ENCODE measurements around the gene RPGR.

The RPGR gene

DNA sequence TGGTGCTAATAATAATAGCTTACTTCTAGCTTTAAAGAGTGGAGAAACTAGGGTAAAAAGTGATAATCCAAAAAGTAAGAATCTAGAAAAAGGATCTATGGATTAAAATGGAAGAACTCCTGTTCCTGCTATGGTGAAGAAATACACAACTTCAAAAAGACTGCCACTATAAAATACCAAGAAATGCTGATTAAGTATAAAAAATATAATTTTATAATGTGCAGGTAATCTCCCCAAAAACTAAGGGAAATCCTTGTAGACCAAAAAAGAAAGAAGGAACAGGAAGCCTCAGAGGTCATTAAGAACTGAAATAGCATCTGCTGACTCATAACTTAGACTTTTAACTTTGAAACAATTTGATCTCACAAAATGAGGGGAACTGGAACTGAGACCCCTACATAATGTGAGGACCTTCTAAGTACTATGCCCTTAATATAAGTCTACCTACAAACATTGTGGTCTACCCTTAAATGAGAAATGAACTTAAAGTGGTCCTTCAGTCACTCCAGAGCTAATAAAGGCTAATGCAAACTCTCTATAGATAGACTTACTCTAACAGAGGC, 56.1 kb downstream of the RPGR start:
- no peak overlapping the region for H3K27ac ChIP-seq

DNA sequence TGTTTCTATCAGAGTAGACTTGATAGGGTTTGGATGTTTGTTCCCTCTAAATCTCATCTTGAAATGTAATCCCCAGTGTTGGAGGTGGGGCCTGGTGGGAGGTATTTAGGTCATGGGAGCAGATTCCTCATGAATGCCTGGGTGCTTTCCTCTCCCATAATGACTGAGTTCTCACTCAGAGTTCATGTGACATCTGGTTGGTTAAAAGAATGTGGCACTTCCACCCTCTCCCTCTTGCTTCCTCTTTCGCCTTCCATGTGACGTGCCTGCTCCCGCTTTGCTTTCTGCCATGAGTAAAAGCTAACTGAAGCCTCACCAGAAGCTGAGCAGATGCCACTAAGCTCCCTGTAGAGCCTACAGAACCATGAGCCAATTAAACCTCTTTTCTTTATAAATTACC, 59.3 kb downstream of the RPGR start:
- TF ChIP-seq, protein P1, sequence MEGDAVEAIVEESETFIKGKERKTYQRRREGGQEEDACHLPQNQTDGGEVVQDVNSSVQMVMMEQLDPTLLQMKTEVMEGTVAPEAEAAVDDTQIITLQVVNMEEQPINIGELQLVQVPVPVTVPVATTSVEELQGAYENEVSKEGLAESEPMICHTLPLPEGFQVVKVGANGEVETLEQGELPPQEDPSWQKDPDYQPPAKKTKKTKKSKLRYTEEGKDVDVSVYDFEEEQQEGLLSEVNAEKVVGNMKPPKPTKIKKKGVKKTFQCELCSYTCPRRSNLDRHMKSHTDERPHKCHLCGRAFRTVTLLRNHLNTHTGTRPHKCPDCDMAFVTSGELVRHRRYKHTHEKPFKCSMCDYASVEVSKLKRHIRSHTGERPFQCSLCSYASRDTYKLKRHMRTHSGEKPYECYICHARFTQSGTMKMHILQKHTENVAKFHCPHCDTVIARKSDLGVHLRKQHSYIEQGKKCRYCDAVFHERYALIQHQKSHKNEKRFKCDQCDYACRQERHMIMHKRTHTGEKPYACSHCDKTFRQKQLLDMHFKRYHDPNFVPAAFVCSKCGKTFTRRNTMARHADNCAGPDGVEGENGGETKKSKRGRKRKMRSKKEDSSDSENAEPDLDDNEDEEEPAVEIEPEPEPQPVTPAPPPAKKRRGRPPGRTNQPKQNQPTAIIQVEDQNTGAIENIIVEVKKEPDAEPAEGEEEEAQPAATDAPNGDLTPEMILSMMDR (conservative IDR thresholded peaks at IDR 0.05), result no peak
- no peak for TF ChIP-seq ZFX (IDR thresholded peaks at IDR 0.05)
- H3K27ac ChIP-seq, result no peak overlapping the region

More for the DNA sequence above, 56.1 kb downstream of the RPGR start:
- TF ChIP-seq, protein P1 (conservative IDR thresholded peaks at IDR 0.05), result no peak
- no peak for TF ChIP-seq ZFX (IDR thresholded peaks at IDR 0.05)

DNA sequence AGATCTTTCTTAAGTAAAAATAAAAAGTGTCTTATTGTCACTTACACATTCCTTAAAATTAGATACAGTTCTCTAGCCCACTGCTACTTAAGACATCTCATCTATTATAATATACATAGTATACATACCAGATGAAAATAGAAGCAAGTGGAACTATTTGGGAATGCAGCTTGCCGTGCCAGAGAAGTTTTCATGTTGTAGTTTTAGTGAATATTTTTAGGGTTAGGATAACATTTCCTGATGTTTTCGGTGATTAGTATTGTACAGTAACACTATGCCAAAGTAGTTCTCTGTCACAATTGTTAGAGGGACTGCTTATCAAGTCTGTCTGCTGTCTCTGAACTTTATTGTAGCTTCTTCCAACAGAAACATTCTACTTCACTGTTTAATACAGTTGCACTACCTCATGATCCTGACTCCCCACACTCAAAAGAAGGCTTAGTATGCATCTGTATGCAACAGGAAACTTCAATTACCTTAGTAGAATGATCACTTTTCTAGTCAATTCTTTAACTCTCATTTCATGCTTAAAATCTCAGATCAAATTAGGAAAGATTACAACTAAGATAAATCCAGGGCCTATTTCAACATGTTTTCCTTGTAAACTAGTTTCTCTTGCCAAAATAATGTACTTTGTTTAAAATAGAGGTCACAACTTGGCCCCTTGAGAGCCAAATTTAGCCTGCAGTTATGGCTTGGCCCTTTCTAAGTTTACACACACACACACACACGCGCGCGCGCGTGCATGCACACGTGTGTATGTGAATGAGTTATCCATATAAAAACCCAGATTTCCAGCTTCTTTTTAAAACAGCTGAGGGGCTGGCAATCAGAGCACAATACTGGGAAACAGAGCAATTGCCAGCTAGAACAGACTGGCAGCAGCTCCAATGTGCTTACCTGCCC, 64.3 kb downstream of the RPGR start:
- H3K27ac ChIP-seq, result no peak overlapping the region
- TF ChIP-seq ZFX (IDR thresholded peaks at IDR 0.05), result no peak
- TF ChIP-seq, protein P1 (conservative IDR thresholded peaks at IDR 0.05), result no peak; the same call in 1 of the 2 replicates

DNA sequence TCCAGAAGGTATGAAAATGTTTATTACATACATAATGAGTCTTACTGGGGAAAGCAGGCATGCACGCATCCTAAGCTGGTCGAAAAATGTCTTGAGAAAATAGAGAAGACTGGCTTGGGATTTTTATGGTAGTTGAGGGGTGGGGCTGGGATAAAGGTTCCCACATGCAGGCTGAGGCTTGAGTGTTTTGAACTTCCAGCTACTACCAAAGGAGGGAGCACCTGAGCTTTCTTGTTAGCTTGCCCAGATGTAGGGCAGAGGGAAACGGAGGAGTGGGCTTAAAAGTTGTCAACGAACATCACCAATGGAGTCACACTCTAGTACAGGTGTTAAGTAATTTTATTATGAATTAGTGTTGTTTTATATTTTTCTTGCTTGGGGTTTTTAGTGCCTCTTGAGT, 67.1 kb downstream of the RPGR start:
- no peak overlapping the region for H3K27ac ChIP-seq
- TF ChIP-seq ZFX (IDR thresholded peaks at IDR 0.05), result no peak
- TF ChIP-seq, protein P1 (conservative IDR thresholded peaks at IDR 0.05), result peak; percentile 58

DNA sequence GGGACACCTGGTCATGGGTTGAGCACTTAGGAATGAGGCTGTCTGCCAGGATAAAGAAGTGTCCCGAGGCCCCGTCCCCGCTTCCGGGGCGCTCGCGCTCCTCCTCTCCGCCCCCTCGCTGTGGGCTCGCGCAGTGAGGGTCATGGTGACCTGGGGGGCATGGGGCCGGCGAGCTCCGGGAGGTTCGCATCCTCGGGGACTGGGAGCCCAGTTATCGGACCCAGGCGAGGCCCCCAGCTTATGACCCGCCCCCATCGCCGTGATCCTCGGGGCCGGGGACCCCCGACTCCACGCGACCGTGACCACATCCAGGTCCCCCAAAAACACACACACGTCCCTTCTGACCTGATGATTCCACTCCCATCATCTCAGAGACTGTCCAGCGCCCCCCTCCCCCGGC, 71.3 kb downstream of the RPGR start:
- TF ChIP-seq ZFX (IDR thresholded peaks at IDR 0.05), result no peak
- TF ChIP-seq, protein P1 (conservative IDR thresholded peaks at IDR 0.05), result no peak

DNA sequence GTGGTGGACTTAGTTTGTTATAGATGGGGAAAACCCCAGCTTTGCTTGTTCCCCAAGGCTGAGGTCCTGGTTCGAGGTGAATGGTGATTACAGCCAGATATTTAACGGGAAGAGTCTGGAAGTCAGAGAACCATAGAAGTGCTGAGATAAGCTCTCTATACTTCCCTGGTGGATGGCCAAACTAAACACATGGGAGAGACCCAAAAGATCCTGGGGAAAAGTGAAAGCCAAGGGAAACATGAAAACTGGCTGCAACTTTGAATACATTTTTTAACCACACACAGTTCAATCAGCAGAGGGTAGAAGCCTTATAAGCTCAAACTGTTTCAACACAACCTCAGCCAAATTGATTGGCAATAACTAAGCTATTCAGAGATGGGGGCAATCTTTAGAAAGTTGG, 77.3 kb downstream of the RPGR start:
- TF ChIP-seq, protein P1 (conservative IDR thresholded peaks at IDR 0.05), result no peak
- no peak for TF ChIP-seq ZFX (IDR thresholded peaks at IDR 0.05)

More for the DNA sequence above, 71.3 kb downstream of the RPGR start:
- no peak overlapping the region for H3K27ac ChIP-seq

DNA sequence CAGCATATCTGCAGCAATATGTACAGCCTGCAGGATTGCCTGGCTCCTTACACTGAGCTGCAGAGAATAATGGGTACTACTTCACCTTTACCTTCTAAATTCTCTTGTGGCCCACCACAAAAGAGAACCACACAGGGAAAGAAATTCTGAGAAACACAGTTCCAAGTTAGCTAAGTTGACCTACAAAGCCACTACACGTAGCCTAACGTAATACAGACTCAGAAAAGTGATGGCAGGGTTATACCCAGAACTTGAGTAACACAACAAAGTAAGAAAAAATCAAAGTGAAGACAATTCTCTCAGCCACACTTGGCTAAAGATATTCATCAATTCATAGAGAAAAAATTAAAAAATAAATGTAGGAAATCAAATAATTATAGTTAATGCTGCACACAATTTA, 80.3 kb downstream of the RPGR start:
- no peak for TF ChIP-seq ZFX (IDR thresholded peaks at IDR 0.05)
- TF ChIP-seq, protein P1 (conservative IDR thresholded peaks at IDR 0.05), result no peak
- no peak overlapping the region for H3K27ac ChIP-seq

More for the DNA sequence above, 77.3 kb downstream of the RPGR start:
- no peak overlapping the region for H3K27ac ChIP-seq

Measured in C4-2B (cell line).